Keratinocyte (primary cell): ENCODE data around the gene ZSWIM2.
"Not testable (repeated sequence)": the region's sequence is repeated elsewhere in the genome, so short reads cannot be mapped to it uniquely, and the experiment has no call there.

Experiments used
- CTCF ChIP-seq, 3 experiments: IDR thresholded peaks in 1 of 3; conservative IDR thresholded peaks in 1 of 3; optimal IDR thresholded peaks in 1 of 3; 2 replicates in 2 of 3; 3 replicates in 1 of 3; pipeline versions ENCODE3 to v1.5.1; 2011; ENCODE audit warnings: low read length in 3 of 3, mild to moderate bottlenecking in 3 of 3, moderate library complexity in 2 of 3, control low read depth in 1 of 3, inconsistent platforms in 1 of 3; ENCODE audit not compliant: insufficient read depth in 2 of 3; ENCODE audit errors: extremely low read depth in 1 of 3
- EZH2 ChIP-seq: IDR thresholded peaks from one replicate; pipeline ENCODE4 v1.6.1; 2012; ENCODE audit warnings: inconsistent platforms, mild to moderate bottlenecking, low read length, moderate library complexity

- not testable (repeated sequence) for TF ChIP-seq CTCF (optimal IDR thresholded peaks at IDR 0.05 in 1 of 3, IDR thresholded peaks at IDR 0.05 in 1 of 3, conservative IDR thresholded peaks at IDR 0.05 in 1 of 3; ENCODE audit: extremely low read depth in 1 of 3, insufficient read depth in 2 of 3, low read length in 3 of 3); EZH2
Observed at GRCh38 chr2:186798604-186799003, 50.4 kb downstream of the ZSWIM2 start.
